ENCODE results near the gene PNMA8C.
"Not testable (repeated sequence)": the region's sequence is repeated elsewhere in the genome, so short reads cannot be mapped to it uniquely, and the experiment has no call there.

PNMA8C gene

DNA sequence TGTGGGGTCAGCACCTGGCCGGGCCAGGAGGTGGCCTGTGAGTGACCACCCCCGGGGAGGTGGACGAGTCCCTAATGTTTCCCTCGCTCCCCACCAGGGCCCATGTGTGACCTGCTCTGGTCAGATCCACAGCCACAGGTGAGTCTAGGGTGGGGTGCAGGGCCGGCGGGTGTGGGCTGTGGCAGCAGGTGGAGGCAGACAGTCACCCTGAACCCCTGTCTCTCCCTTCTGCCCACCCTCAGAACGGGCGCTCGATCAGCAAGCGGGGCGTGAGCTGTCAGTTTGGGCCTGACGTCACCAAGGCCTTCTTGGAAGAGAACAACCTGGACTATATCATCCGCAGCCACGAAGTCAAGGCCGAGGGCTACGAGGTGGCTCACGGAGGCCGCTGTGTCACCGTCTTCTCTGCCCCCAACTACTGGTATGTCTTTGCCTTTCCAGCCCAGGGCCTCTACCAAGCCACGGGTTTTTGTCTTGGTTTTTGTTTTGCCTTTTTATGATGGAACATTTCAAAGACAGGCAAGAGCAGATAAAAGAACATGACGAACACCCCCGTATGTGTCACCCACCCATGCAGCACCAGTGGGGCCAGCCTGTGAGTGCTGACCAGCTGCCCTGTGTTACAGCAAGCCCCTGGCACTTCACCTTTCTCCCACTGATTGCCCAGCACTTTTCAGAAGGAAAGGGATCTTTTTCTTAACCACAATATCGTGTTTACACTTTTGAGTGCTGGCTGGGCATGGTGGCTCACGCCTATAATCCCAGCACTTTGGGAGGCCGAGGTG, 40.2 kb downstream of the PNMA8C start:
- DNase-seq: no peak

DNA sequence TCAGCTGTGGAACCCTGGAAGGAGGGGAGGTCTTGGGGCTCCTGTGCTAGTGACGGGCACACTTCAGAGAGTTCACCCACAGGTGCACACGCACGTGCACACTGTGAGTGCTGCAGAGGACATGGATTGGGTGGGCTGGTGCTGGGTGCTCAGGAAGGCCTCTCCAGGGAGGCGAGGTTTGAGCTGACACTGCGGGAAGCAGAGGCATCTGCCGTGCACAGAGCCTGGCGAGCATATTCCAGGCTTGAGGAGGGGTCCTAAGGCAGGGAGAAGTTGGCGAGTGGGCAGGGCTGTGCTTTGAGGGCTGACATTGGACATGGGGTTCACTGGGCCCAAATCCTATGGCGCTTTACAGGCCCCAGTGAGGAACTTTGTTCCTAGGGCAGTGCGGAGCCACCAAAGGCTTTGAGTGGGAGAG, 41.0 kb downstream of the PNMA8C start:
- no peak for DNase-seq

DNA sequence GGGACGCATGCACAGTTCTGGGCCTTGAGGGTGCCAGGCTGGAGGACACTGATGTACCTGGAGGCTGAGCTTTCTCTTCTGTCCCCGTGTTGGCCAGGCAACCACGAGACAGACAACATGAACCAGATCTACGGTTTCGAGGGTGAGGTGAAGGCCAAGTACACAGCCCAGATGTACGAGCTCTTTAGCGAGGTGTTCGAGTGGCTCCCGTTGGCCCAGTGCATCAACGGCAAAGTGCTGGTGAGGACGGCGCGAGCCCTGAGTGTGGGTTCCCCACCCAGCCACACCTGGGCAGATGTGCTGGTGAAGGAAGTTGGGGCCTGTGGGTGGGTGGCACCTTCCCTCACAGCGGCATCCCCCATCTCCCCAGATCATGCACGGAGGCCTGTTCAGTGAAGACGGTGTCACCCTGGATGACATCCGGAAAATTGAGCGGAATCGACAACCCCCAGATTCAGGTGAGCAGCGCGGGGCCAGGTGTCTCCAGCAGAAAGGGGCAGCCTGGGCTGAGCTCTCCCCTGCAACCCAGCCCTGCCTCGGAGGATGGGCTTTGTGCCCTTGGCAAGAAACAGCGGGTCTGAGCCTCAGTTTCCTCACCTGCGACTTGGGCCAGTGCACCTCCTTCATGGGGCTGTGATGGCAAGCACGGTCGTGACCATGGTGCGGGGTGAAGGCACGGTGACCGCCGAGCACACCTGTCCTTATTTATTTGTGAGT, 41.6 kb downstream of the PNMA8C start:
- DNase-seq: no peak

DNA sequence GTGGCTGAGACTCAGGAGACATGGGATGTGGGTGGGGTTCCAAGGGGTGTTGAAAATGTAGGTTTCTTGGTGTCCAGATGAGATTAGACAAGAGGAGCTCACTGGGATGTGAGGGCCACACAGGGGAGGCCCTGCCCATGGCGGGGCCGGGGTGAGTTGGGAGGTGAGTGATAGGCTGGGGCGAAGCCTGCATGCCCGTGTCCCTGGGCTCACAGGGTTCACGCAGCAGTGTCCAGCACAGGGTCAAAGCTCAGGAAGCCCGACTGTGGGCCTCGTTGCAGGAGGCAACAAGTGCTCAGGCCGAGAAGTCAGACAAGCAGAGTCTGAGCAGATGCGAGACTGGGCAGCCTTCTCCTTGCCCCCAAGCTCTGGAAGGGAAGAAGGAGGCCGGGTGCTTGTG, 42.6 kb downstream of the PNMA8C start:
- no peak for DNase-seq

DNA sequence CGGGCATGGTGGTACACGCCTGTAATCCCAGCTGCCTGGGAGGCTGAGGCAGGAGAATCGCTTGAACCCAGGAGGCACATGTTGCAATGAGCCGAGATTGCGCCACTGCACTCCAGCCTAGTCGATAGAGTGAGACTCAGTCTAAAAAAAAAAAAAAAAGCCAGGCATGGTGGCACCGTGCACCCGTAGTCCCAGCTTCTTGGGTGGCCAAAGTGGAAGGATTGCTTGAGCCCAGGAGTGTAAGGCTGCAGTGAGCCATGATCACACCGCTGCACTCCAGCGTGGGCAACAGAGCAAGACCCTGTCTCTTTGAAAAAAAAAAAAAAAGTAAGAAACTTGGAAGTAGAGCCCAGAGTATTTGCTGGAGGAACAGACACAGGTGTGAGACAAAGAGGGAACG, 43.1 kb downstream of the PNMA8C start:
- no peak for DNase-seq

DNA sequence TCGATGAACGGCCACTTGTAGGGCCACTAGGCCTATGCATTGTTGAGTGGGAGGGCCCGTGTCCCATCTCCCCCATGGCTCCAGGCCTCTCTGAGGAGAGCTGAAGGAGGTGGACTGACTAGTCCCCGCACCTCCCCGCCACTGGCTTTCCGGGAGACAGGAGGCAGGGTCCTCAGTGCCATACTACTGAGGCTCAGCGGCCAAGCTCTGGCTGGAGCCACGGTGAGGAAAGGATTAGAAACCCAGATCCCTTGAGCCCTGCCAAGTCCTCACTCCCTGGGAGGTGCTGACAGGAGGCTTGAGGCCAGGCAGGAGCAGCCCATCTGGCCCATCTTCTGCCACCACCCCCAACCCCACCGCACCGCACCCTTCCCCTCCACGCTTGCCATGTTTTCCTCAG, 44.3 kb downstream of the PNMA8C start:
- no peak for DNase-seq

DNA sequence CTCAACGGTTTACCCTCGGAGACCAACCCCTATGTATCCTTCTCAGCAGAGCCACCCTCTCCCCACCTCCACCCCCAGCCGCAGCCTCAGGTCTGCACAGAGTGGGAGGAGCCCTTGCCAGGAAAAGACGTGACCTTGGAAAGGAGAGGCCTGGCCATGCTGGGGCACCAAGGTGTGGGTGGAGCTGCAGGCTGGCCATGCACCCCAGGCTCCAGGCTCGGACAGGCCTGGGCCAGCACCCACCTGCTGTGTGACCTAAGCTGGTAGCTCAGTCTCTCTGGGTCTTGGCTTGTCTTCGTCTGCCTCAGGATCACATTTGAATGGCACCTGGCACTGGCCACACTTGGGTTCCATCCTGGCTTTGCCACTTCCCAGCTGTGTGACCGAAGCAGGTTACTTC, 44.9 kb downstream of the PNMA8C start:
- DNase-seq: no peak

DNA sequence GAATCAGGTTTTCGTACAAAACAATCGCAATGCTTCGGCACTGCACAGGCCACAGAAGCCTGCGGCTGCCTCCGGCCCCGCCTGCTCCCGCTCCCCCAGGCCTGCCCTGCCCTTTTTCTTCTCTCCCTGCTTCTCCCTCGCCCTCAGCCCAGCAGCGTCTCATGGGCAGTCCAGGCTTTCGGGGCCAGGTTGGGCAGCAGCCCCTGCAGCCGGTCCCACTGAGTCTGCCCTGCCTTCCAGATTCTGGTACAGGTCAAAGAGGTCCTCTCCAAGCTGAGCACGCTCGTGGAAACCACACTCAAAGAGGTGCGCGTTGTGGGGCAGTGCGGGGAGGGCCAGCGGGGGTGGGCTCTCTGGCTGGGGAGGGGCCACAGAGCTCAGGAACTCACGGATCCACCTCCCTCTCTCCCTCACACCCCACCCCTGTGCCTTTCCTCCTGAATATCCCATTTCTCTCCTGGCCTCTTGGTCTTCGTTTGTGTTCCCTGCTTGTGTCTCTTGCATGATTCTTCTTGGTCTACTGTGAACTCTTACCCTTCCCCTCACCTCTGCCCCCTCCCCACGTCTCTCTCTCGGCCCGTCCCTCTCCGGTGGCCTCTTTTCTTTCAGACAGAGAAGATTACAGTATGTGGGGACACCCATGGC, 45.4 kb downstream of the PNMA8C start:
- no peak for DNase-seq

DNA sequence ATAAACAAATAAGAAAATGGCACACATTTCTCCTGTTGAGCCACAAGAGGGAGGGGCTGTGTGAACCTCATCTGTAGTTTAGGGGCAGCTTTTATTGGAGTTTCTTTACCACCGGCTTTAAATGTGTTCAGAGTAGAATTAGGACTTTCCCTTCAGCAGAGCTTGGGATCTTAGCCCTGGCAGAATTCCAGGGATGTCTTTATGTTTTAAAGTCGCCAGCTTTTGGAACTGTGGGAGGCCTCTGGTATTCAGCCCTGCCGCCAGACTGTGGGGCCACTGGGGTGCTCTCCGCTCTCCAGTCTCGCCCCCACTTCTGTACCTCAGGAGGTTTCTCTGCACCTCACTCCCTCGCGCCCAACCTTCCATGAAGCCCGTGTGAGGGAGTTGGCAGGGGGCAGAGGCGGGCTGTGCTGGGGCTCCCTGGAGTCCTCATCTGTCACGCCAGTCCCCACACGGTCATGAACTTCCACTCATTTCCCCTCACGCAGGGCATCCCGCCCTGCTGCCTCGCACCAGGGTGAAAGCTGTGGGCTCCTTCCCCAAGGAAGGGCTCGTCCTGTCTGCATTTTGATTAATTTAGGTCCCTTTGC, 46.9 kb downstream of the PNMA8C start:
- DNase-seq: no peak

DNA sequence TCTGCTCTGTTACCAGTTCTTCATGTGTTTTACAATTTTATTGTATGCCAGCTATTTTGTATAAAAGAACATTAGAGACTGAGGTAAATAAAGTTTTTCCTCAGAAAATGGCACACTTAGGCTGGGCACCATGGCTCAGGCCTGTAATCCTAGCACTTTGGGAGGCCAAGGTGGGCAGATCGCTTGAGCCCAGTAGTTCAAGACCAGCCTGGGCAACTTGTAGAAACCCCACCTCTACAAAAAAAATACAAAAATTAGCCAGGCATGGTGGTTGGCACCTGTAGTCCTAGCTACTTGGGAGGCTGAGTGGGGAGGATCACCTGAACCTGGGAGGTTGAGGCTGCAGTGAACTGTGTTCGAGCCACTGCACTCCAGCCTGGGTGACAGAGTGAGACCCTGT, 47.4 kb downstream of the PNMA8C start:
- no peak for DNase-seq

DNA sequence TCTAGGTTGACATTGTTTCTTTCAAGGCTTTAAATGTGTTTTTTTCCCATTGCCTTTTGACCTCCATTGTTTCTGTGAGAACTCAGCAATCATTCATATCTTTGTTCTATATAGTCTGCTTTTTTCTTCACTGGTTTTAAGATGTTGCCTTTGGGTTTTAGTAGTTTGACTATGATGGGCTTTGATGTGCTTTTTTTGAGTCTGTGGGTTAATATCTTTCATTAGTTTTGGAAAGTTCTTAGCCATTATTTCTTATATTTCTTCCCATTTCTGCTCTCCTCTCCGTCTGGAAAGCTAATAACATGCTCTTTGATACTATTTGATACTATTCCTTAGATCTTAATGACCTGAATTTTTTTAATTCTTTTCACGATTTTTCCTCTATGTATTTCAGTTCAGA, 48.0 kb downstream of the PNMA8C start:
- DNase-seq: no peak

DNA sequence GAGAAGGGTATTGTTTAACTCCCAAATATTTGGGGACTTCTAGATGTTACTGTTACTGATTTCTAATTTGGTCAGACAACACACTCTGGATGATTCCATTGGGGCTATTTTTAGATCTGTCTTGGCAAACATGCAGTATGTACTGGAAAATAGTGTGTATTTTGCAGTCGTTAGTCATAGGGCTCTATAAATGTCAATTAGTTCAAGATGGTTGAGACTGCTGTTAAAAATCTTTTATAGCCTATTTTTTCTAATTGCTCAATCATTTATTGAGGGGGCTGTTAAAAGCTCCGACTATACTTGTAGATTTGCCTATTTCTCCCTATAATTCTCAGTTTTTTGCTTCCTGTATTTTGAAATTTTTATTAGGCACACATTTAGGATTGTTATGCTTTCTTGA, 50.5 kb downstream of the PNMA8C start:
- no peak for DNase-seq

DNA sequence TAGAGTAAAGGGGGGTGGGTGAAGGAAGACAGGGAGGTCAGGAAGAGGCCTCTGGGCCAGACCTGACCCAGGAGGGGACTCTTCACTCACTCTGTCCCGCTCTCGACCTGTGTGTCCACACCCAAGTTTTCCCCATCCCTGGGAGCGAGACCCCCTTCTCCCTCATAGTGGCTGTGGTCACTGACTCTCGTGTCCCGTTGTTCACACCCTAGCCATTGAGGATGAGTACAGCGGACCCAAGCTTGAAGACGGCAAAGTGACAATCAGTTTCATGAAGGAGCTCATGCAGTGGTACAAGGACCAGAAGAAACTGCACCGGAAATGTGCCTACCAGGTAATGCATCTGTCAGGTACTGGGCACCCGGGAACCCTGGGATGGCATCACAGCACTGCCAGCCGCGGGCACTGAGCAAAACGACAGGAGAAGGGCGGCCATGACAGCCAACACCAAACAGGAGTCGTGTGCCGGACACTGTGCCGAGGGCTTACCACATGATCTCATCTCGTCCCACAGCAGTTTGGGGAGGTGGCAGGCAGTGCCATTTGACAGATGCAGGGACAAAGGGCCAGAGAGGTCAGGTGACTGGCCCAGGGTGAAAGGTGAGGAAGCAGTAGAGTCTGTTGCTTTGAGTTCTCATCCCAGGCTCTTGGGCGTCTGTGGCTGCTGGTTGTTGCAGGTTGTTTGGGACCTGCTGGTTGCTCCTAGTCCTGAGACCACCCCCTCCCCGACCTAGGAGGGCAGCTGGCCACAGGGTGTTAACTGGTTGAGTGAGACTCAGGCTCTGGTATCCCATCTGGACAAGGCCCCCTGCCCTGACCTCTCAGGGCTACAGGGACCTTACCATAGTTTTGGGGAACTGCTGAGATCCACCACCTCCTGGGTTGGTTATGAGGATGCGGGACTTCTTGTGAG, 52.2 kb downstream of the PNMA8C start:
- no peak for DNase-seq

DNA sequence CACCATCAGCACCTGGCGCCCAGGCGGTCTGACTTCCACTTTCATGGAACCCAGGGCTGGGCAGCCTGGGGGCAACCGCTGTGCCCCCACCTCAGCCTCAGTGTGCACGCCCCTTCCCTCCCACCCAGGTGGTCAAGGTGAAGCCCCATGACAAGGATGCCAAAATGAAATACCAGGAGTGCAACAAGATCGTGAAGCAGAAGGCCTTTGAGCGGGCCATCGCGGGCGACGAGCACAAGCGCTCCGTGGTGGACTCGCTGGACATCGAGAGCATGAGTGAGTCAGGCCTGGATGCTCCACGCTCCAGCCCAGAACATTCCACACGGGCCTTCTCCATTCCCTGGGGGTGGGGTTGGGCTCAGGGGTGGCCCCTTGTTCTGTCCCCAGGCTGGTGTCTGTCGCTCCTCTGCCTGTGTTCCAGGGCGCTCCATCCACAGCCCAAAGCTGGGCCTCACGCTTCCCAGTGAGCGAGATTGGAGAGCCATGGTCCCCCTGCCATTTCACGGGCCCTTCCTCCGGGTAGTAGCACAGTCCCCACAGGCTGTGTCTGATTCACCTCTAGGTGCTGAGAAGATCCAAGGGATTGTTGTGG, 53.2 kb downstream of the PNMA8C start:
- DNase-seq: not testable (repeated sequence)

Measured in stimulated activated CD4-positive, alpha-beta T cell treated with anti-CD3 and anti-CD28 coated beads, Interleukin-15, amount 100 ng/mL, for 24 hours (primary cell).